ENCODE results near the gene EIF1.
"Not testable (repeated sequence)": the region's sequence is repeated elsewhere in the genome, so short reads cannot be mapped to it uniquely, and the experiment has no call there.

The EIF1 gene

GRCh38 chr17:41656249-41657023, 32.2 kb upstream of the EIF1 start:
- DNase-seq: no peak

DNA sequence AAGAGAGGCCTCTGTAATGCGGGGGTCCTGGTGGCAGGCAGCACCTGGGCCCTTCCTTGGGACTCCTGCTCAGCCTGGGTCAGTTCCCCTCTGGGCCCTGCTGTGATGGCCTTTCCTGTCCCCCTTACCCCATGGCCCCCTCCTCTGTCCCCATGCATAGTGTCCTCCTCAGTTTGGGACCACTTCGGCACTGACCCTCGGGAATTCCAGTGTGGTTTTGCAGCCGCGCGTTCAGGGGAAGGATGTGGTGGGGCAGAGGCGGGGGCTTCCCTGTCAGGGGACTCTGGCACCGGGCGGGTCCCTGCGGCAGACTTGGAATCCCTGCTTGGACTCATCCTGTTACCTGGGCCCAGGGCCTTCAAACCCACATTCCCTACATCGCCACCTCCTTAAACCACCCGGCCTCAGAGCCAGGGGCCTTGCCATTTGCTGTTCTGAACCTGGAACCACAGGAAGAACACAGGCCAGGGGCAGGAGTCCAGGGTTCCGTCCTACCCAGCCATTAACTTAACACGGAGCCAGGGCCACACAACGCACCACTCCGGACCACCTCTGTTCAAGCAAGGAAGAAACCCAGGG, 31.4 kb upstream of the EIF1 start:
- DNase-seq: no peak

DNA sequence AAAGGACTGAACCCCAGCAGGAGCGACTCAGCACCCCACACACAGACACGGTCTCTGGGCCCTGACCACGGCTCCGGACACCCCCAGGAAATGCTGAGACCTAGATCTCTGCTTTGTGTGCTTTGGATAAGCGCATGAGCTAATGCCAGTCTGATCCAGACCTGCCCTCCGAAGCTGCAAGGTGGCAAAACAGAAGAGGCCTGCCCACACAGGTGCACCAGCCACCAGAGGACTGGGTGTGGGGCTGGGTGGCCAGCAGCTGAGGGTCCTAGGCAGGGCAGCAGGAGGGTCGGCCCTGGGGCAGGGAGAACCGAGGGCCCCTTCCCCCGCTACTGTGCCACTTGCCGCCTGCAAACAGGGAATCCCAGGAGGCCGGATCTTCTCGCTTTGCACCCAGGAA, 30.7 kb upstream of the EIF1 start:
- DNase-seq: no peak

- no peak for DNase-seq
Measured at GRCh38 chr17:41658846-41659245, 29.8 kb upstream of the EIF1 start.

DNA sequence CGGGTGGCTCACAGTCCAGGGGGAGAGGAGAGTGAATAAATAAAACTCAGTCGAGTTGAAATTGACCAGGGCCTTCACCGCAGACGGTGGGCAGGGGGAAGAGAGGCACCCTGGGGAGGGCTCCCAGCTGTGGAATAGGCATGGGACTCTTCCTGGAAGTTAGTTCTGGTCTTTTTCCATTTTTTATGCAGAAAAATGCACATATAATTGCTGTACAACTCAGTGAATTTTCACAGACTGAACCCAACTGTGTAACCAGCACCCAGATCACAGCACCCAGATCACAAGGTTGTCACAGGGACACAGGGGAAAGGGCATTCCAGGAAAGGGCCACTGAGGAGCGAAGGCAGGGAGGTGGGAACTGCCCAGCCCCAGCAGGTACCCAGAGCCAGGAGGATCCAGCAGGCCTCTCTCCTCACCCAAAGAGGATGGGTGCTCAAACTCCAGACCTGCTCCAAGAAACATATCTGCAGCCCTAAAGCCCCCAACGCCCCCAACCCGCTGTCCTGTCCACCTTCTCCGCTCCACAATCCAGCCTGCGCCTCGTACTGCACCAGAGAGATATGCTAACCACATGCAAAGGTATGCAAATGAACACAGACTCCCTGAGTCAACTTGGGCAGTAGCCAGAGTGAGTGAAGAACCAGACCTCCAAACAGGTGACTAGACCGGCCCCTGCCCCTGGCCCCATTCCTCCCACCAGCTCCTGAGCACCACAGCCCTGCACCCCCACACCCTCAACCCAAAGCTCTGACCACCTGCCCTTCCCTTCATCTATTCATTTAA, 29.1 kb upstream of the EIF1 start:
- no peak for DNase-seq

GRCh38 chr17:41660221-41660711, 28.4 kb upstream of the EIF1 start:
- DNase-seq: no peak

DNA sequence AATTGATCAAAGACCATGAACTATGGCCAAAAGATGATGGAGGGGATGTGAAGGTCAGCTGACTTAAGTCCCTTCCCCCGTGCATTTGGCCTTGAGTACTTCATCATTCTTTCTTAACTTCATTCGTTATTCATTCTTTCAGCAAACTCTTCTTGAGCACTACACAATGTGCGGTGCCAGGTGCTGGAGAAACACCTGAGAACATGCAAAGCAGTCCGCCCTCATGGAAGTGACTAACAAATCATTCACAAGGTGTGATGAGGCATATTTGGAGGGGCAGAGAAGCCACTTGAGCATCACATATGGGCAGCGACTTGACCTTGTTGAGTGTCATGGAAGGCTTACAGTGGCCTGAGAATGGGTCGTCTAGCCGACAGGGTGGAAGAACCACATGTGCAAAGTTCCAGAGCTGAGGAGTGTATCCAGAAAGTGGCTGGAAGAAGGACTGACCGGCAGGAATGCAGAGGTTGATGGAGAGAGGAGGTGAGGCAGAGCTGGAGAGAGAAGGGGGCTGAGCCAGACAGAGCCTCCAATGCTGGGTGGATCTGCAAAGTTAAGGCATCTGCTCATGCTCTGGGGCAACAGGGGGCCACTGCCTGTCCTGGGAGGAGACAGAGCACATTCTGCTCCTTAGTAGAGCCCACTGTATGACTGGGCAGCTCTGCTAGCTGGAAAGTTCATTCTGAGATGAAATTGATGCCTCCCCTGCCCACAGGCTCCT, 25.1 kb upstream of the EIF1 start:
- DNase-seq: no peak

DNA sequence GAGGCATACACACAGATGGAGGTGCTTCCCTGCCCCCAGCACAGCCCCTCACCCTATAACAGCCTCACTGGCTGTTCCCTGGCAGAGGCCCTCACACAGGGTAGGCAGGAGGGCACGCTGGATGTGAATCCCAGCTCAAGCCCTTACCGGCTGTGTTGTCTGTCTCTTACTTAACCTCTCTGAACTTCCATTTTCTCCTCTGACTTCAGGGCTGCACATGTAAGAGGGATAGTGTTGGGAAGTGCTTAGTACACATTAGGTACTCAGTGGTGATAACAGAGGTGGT, 24.6 kb upstream of the EIF1 start:
- no peak for DNase-seq

- DNase-seq: no peak
Measured at GRCh38 chr17:41664587-41665565, 23.8 kb upstream of the EIF1 start.

- peak; percentile 80 to 86 (median 82) for DNase-seq
Measured at GRCh38 chr17:41665566-41666236, 23.0 kb upstream of the EIF1 start.

DNA sequence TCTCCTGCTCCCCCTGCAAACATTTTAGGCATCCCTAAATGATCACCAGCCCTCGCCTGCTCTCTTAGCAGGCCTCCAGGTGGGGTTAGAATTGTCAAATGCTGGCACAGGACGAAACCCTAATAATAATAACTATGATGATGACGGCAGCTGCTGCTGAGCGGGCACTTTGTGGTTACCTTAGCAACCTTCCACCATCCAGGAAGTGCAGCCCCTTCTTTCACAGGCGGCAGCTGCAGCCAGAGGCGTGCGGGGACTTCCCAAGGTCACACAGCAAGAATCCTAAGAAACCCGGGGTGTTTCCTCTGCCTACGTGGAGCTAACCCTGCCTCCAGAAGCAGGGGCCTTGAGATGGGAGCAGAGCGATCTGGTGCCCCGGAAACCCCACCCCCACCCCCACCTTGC, 22.4 kb upstream of the EIF1 start:
- peak; percentile 18 to 52 (median 32) for DNase-seq

DNA sequence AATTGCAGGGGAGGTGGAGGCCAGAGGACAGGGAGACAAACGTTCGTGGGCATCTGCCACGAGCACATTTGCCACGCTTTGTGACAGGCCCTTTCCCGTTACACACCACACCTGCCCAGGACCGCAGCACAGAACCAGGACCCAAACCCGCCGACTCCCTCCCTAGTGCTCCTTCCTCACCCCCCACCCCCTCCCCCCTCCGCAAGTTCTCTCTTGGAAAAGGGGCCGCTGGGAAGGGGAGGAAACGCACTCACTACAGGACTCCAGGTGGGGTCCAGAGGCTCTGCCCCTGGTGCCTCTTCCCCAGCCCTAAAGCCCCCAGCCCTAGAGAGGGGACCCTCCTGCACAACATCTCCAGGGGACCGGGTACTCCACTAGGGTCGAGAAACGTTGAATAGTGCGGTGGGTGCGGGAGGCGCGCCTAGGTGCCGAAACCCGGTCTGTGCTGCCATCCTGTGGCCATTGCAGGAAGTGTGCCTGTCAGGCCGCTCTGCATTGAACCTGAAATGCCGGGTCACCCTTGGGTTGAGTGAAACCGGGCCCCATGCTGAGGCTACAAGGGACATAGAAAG, 21.9 kb upstream of the EIF1 start:
- peak; percentile 71 to 80 (median 74) for DNase-seq

DNA sequence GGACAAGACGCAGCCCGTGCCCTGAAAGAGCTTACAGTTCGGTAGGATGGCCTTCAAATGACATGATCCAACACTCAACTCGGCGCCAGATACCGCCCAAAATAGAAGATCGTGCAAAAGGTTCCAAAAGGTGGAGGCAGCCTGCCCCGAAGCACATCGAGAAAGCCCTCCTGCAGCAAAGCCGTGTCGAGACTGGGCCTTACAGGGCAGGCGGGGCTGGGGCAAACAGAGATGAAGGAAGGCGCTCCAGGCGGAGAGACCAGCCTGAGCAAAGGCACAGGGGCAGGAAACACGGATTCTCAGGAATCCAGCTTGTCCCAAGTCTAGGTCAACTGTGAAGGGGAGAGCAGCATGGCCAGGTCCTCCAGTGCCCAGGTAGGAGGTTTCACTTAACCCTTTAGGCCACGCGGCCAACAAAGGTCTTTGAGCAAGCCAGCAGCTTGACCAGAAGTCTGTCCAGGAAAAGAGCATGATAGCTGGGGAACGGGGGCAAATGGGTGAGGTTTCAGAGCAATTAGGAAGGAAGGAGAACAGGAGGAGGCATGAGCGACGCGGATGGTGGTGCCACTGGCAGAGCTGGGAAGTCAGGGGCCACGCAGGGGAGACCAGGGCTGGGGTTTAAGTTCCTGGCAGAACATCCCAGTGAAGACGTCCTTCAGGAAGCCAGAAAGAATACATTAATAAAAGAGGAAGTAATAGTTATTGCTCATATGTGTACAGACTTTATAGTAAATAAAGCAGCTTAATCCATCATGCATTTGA, 21.2 kb upstream of the EIF1 start:
- no peak for DNase-seq

GRCh38 chr17:41672153-41672552, 16.5 kb upstream of the EIF1 start:
- no peak for DNase-seq

- not testable (repeated sequence) for DNase-seq
Measured at GRCh38 chr17:41675157-41676057, 13.3 kb upstream of the EIF1 start.

GRCh38 chr17:41676058-41676419, 12.6 kb upstream of the EIF1 start:
- DNase-seq: no peak

DNA sequence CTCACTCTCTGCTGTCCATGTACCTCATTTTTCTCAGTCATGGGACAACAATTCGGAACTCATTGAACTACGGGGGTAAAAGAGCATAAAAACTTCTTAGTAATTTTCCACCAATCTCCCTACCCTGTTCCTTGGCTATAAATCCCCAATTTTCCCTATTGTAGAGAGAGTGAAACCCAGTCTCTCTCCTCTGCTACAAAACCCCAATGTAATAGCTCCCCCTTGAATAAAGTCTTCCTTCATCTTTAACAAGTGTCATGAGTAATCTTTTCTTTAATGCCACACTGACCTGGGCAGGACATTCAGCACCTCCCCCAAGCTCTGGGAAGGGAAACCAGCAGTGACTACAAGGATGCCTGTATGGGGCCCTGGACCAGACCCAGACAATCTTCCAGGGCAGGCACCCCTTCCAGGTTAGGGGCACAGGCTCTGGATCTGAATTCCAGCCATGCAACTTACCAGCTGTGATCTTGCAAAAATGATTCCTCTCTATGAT, 10.2 kb upstream of the EIF1 start:
- no peak for DNase-seq

DNA sequence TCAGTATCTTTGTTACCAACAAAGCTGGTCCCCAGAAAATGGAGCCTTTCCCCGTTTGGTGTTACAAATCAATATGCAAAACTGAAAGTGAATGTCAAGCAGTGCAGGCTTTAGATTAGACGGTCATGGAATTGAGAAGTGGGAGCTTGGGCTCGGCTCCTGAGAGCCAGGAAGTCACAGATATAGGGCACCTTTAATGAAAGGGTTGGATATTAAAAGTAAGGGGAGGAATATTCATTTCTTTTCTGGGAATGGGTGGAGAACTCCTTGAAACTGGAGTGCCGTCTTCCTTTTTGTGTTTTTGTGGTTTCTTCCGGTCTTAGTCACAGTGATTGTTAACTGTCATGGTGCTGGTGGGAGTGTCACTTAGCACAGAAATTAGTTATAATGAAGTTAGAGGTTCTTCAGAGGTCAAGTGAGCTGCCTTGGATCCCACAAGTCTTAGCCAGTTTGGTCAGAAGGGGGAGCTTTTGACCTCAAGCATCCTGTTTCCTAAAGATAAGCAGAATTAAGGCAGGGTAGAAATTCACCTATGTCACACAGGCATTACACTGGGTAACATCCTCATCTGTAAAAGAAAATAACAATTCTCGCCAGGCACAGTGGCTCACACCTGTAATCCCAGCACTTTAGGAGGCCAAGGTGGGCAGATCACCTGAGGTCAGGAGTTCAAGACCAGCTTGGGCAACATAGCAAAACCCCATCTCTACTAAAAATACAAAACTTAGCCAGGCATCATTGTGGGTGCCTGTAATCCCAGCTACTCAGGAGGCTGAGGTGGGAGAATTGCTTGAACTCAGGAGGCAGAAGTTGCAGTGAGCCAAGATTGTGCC, 9.6 kb upstream of the EIF1 start:
- DNase-seq: peak in 2 of 4 experiments; percentile 20 to 27

Data from activated CD4-positive, CD25-positive, alpha-beta regulatory T cell (primary cell).